Hematopoietic multipotent progenitor cell treated with erythropoietin and hydrocortisone succinate and interleukin-3 and kit ligand, for 6 days (in vitro differentiated cells): Measurements from ENCODE around the gene MGAT4A.
"Not testable (repeated sequence)": the region's sequence is repeated elsewhere in the genome, so short reads cannot be mapped to it uniquely, and the experiment has no call there.

Source experiments
- DNase-seq: peaks from one replicate; pipeline ENCODE4 v3.0.0-alpha.2; 2015

Gene MGAT4A

GRCh38 chr2:98759338-98759737 lies 28.4 kb upstream of the MGAT4A start:
- DNase-seq = peak; percentile 32

- peak; percentile 87 for DNase-seq
Observed at GRCh38 chr2:98757904-98758421, 27.0 kb upstream of the MGAT4A start.

GRCh38 chr2:98753801-98754200 lies 22.9 kb upstream of the MGAT4A start:
- no peak for DNase-seq

GRCh38 chr2:98752711-98753110 lies 21.8 kb upstream of the MGAT4A start:
- not testable (repeated sequence) for DNase-seq

- no peak for DNase-seq
Observed at GRCh38 chr2:98751748-98752147, 20.8 kb upstream of the MGAT4A start.

GRCh38 chr2:98750593-98751282 lies 19.8 kb upstream of the MGAT4A start:
- DNase-seq = no peak

- peak; percentile 36 for DNase-seq
Observed at GRCh38 chr2:98749066-98749450, 18.1 kb upstream of the MGAT4A start.

- DNase-seq = no peak
Observed at GRCh38 chr2:98748292-98749065, 17.5 kb upstream of the MGAT4A start.

- no peak for DNase-seq
Observed at GRCh38 chr2:98747888-98748287, 17.0 kb upstream of the MGAT4A start.

- no peak for DNase-seq
Observed at GRCh38 chr2:98746426-98746825, 15.5 kb upstream of the MGAT4A start.

GRCh38 chr2:98744595-98744994 lies 13.7 kb upstream of the MGAT4A start:
- DNase-seq = no peak

GRCh38 chr2:98743835-98744234 lies 12.9 kb upstream of the MGAT4A start:
- no peak for DNase-seq

- no peak for DNase-seq
Observed at GRCh38 chr2:98739020-98739419, 8.1 kb upstream of the MGAT4A start.

GRCh38 chr2:98738304-98738703 lies 7.4 kb upstream of the MGAT4A start:
- DNase-seq = no peak

- no peak for DNase-seq
Observed at GRCh38 chr2:98737848-98738247, 6.9 kb upstream of the MGAT4A start.

GRCh38 chr2:98736464-98736889 lies 5.5 kb upstream of the MGAT4A start:
- DNase-seq = peak; percentile 18

GRCh38 chr2:98734823-98735260 lies 3.9 kb upstream of the MGAT4A start:
- DNase-seq = peak; percentile 93

- peak; percentile 31 for DNase-seq
Observed at GRCh38 chr2:98734162-98734561, 3.2 kb upstream of the MGAT4A start.

GRCh38 chr2:98732430-98733051 lies 1.6 kb upstream of the MGAT4A start:
- DNase-seq = no peak

- DNase-seq = peak; percentile 17
Observed at GRCh38 chr2:98731894-98732349, 990 bp upstream of the MGAT4A start.

- DNase-seq = peak; percentile 54
Observed at GRCh38 chr2:98730707-98731040, 258 bp downstream of the MGAT4A start.

GRCh38 chr2:98730053-98730706 lies 752 bp downstream of the MGAT4A start:
- peak; percentile 48 for DNase-seq

- DNase-seq = no peak
Observed at GRCh38 chr2:98729652-98730051, 1.3 kb downstream of the MGAT4A start.
